ENCODE data around the gene CLUH.
"Not testable (repeated sequence)": the region's sequence is repeated elsewhere in the genome, so short reads cannot be mapped to it uniquely, and the experiment has no call there.

Gene CLUH

DNA sequence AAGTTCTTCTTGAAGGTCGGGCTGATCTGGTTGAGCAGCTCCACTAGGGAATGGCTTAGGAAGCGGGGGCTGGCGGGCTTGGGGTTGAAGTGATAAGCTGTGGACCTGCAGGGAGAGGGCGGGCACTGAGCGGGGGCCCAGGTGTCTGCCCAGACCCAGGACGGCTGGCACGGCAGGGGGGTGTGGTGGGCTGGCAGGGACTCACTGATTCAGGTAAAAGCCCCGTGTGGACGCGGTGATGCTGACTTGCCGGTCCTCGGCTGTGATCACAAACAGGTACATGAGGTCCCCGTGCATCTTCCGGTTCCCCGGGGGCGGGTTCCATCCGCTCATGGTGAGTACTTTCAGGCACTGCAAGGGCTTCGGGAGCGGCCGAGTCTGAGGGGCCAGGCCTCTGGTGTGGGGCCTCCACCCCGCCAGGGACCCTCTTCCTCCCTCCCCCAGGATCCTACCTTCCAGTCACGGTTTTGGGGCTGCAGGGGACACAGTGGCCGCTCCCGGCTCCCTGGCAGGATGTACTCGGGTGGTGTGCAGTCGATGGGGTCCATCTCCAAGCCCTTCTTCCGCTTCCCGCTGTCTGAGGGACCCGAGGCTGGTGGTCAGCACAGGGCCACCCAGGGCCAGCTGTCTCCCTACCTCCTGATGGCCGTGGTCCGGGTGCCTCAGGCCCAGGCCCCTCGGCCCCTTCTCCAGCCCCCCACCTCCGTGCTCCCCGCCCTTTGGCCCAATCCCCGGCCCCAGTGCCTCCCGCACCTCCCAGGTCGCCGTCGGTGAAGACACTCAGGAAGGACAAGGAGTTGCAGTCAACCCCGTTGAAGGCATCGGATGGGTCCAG is 10.2 kb downstream of the CLUH start:
- DNase-seq: no peak

DNA sequence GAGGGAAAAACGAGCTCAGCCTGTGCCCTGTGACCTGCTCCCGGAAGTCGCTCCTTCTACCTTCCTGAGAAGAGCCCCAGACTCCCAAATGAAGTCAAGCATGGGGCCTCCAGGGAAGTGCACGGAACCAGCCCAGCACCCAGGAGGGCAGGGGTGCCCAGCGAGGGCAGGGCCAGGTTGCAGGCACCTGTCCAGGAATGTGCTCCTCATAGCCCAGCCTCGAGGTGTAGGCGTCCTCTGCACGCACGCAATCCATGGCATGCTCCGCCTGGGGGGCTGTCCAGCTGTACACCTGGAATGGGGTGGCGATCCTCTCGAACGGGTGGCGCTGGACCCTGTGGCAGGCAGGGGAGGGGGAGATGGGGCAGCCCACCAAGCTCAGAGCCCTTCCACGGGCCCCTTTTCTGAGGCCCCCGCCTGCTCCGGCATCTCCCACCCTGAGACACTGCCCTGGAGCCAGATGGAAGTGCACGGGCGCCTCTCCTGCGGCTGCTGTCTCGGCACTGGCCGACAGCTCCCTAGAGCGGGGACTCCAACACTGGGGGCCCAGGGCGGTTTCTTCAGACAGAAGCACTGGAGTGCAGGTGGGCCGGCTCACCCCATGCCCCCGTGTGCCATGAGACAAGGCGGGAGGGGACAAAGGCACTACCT is 10.9 kb downstream of the CLUH start:
- no peak for DNase-seq

- no peak for DNase-seq
Observed at GRCh38 chr17:2700030-2700490, 11.5 kb downstream of the CLUH start.

DNA sequence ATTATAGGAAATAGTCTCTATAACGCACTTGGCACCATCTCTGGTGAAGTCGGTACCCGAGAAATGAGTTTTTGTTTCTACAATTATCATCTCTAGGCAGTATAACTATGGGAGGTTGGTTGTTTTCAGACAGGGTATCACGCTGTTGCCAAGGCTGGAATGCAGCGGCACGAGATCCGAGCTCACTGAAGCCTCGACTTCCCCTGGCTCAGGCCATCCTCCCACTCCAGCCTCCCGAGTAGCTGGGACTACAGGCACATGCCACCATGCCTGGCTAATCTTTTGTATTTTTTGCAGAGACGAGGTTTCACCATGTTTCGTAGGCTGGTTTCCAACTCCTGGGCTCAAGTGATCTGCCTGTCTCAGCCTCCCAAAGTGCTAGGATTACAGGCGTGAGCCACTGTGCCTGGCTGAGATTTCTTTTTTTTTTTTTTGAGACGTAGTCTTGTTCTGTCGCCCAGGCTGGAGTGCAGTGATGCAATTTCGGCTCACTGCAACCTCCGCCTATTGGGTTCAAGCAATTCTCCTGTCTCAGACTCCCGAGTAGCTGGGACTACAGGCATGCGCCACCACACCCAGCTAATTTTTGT is 12.3 kb downstream of the CLUH start:
- not testable (repeated sequence) for DNase-seq

DNA sequence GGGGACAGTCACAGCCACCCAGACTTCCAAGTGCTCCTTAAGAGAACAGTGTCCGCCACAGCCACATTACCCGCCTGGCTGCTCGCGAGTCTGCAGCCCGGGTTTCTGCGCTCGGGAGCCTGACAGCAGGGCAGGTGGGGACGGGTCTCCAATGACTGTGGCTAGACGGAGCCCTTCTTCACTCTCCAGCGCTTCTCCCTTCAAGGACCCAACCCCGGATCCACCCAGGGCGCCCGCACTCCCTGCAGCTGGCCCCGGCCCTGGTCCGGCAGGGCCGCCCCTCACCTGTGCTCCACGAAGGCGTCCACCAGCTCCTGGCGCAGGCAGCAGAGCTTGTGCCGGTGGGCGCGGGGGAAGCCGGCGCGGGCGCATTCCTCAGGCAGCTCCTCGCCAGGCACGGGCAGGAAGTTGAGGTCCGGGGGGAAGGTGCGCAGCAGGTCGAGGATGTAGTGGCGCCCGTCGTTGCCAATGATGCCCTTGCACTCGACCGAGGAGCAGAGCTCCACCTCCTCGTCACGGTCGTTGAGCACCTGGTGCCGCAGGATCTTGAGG is 13.9 kb downstream of the CLUH start:
- no peak for DNase-seq

DNA sequence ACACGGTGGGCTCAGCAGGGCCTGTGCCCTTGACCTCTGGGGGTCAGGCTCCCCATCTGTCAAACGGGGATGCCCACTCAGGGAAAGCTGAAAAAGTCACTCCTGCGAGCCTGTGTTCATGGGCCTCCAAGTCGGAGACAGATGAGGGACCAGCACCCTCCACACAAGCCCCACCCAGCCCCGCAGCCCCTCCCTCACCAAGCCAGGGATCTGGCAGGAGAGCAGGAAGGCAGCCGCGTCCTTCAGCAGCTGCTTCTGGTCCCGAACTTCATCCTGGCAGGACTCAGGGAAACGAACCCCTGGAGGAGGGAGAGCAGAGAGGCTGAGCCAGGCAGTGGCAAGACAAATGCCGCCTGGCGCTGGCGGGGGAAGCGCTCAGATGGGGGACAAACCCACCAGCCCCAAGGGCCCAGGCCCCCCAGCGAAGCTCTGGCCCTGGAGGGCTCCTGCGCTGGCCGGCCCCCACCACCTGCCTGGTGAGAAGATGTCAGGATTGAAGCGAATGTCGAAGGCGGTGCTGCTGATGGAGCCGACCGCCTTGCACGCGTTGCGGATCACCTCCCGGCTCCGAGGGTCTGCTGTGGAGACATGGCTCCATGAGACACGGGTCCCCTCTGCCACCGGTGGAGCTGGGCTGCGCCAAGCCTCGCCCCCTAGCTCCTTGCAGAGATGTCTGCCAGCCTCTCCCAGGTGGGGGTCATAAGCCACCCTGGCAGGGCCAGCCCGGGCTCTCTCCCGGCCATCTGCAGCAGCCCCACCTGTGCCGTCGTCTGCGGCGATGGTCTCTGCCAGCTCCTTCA is 15.4 kb downstream of the CLUH start:
- DNase-seq: no peak

GRCh38 chr17:2695243-2695960 is 16.2 kb downstream of the CLUH start:
- DNase-seq: no peak

GRCh38 chr17:2694381-2695242 is 17.0 kb downstream of the CLUH start:
- DNase-seq: no peak

- DNase-seq: no peak
Observed at GRCh38 chr17:2693561-2694380, 17.8 kb downstream of the CLUH start.

- DNase-seq: no peak
Observed at GRCh38 chr17:2692781-2693135, 18.8 kb downstream of the CLUH start.

GRCh38 chr17:2691965-2692780 is 19.4 kb downstream of the CLUH start:
- DNase-seq: no peak

DNA sequence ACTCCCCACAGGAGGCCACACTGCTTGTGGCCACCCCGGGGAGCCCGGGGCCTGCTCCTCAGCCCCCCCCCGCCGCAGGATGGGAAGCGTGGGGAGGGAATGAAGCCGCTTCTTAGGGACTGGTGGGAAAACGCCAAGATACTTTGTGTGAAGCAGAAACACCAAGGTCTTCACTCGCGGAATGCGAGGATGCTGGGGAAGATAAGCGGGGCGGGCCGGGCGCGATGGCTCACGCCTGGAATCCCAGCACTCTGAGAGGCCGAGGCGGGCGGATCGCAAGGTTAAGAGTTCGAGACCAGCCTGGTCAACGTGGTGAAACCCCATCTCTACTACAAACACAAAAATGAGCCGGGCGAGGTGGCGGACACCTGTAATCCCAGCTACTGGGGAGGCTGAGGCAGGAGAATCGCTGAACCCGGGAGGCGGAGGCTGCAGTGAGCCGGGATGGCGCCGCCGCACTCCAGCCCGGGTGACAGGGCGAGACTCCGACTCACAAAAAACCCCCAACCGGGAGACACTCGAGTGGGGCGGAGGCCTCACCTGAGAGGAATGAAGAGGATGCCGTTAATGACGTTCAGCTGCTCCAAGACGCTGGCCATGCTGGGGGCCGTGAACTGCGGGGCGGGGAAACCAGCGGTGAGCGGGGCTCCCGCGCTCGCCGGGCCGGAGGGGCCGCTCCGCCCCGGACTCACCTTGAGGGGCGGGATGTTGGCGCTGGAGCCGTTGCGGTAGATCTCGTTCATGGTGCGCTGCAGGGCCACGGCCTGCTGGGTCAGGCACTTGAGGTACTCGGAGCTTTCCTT is 20.3 kb downstream of the CLUH start:
- DNase-seq: no peak

DNA sequence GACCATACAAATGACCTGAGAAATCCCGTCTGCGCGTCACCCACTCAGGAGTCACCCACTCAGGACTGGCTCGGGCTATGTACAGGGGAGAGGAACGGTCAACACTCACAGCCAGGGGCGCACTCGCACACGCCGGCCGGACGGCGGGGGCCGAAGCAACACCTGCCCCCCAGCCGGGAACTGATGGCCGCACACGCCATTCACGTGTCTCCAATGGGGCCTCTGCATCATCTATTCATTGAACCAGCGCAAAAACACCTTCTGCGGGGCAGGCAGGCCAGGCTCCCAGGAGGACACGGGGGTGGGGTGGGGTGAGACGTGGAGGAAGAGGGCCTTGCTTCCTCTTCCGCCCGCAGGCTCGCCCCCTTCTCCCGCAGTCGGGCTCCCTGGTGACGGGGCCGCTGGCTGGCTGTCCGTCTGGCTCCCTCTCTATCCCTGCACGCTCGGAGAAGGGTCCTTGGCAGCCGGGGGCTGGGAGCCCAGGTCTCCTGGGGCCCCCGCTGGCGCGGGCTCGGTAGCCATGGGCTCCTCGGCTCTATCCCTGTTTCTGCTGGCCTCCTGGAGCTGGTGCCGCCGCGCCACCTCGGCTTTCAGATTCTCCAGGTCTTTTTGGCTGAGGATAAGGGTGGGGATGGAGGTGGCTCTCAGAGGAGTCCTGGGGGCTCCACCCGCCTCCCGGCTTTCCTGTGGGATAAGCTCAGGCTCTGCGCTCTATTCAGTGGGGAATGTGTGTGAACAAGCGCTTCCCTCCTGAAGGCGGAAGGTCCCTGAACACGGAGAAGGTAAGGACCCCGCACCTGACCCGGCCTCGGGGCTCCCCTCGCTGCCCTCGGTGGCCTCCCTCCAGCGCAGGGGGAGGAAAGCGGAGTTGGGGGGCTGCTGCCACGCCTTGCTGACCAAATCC is 21.1 kb downstream of the CLUH start:
- no peak for DNase-seq

DNA sequence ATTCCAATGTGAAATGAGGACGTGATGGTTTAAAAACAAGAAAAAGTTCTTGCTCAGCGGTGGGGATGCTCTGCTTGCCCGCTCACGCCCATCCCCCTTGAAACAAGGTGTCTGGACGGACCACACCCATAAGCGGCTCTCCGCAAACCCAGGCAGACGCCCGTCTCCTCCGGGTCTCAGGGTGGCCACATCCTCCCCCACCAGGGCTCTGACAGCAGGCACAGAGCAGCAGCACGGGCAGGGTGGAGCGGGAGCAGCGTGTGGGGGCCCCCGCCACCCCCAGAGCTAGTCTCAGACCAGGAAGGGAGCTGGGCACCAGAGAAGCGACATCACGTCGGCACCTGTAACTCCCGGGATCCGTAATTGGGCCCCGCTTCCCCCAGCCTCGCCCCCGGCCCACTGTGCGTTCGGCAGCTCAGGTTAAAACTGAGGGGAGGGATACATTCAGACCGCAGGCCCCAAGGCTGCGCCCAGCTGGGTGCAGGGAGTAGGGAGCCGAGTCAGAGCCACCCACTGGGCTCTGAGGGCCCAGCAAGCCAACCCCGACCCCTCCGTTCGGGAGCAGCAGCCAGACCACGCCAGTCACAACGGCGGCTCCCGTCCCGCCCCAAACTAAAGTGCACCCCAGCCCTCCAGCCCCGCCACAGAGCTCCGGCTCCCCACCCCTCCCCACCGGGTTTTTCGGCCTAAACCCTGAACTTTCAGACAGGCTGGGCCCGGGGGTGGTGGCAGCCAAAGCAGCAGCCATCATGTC is 22.0 kb downstream of the CLUH start:
- DNase-seq: no peak

GRCh38 chr17:2688351-2689342 is 22.9 kb downstream of the CLUH start:
- DNase-seq: no peak

Measured in effector CD8-positive, alpha-beta T cell (primary cell).